Panc1 (cell line): Measurements from ENCODE around the gene MRGPRE. TPM values are rescaled to one million over a fixed set of nuclear protein-coding genes. Genes with fewer than 3 reads are reported as not detected.

Experiments used
- ATAC-seq: fragments of 200-7000 bp; cut with Tn5 transposase; 2 replicates; pipeline ENCODE4 v1.9.1; 2020; ENCODE audit warnings: mild to moderate bottlenecking, moderate library complexity
- BruUV-seq: library from RNA; stranded (reverse); fragments of 400-500 nt; replicated peaks from 2 replicates; lab custom pipeline; 2021; lab: Mats Ljungman, UMichigan
- CTCF ChIA-PET: fragments of 300-600 bp; sonication (Branson Sonifier 250); formaldehyde crosslinking; loops from one replicate; lab custom pipeline; 2022; ENCODE audit warnings: antibody characterized with exemption; lab: Charles Lee
- POLR2A ChIA-PET: fragments of 300-600 bp; sonication (Branson Sonifier 250); formaldehyde crosslinking; loops from one replicate; lab custom pipeline; 2022; ENCODE audit warnings: antibody characterized with exemption; lab: Charles Lee
- DNase-seq: peaks from one replicate; pipeline ENCODE4 v3.0.0-alpha.2; 2010; ENCODE audit warnings: low read depth, low spot score
- H3K27ac ChIP-seq: 2 replicates; pipeline ENCODE4 v1.5.1; 2011; ENCODE audit warnings: mild to moderate bottlenecking, low read length, inconsistent platforms
- H3K27me3 ChIP-seq: fragments of 200-500 bp; sonication (Bioruptor generic); 2 replicates; pipeline ENCODE4 v1.6.0; 2014; ENCODE audit warnings: low read length, inconsistent platforms; ENCODE audit not compliant: control insufficient read depth, insufficient read depth
- H3K36me3 ChIP-seq: fragments of 200-500 bp; sonication (Bioruptor generic); 2 replicates; pipeline ENCODE4 v1.5.1; 2014; ENCODE audit warnings: inconsistent platforms, mild to moderate bottlenecking, low read length, moderate library complexity; ENCODE audit not compliant: control insufficient read depth, insufficient read depth
- H3K4me1 ChIP-seq: 2 replicates; pipeline ENCODE4 v1.5.1; 2011; ENCODE audit warnings: inconsistent platforms, mild to moderate bottlenecking, low read length, moderate library complexity; ENCODE audit not compliant: control insufficient read depth, insufficient read depth
- H3K4me3 ChIP-seq, 2 experiments: 2 replicates each; pipeline ENCODE4 v1.5.1; 2011 to 2012; ENCODE audit warnings: low read depth in 2 of 2, low read length in 2 of 2, mild to moderate bottlenecking in 2 of 2, inconsistent platforms in 1 of 2, moderate library complexity in 1 of 2
- H3K9me3 ChIP-seq: fragments of 200-500 bp; sonication (Bioruptor generic); 2 replicates; pipeline ENCODE4 v1.5.1; 2014; ENCODE audit warnings: low read depth, mild to moderate bottlenecking, inconsistent platforms, low read length, moderate library complexity; ENCODE audit not compliant: control insufficient read depth, insufficient read depth
- POLR2AphosphoS5 ChIP-seq: IDR thresholded peaks from 2 replicates; pipeline ENCODE4 v1.6.1; 2012; ENCODE audit warnings: mild to moderate bottlenecking, low read depth, low read length, moderate library complexity
- SIN3A ChIP-seq: IDR thresholded peaks from 2 replicates; pipeline ENCODE4 v1.6.1; 2012; ENCODE audit warnings: low read depth, mild to moderate bottlenecking, low read length, moderate library complexity, borderline replicate concordance; ENCODE audit not compliant: insufficient read depth
- TCF7L2 ChIP-seq: IDR thresholded peaks from 2 replicates; pipeline ENCODE4 v1.6.1; 2011; ENCODE audit warnings: mild to moderate bottlenecking, low read depth, low read length, inconsistent platforms
- in situ Hi-C: cut with HindIII; loops from 2 replicates; pipeline ENCODE4 v1.10.0; 2016; ENCODE audit warnings: low sequenced_read_pairs, low pct_unique_long_range_greater_than_20kb
- intact Hi-C: fragments of 100-400 bp; cut with micrococcal nuclease; formaldehyde crosslinking; loops from one replicate; pipeline ENCODE4 v1.10.0; 2022; ENCODE audit not compliant: unreplicated experiment
- total RNA-seq: library from RNA; stranded (reverse); gene quantifications from one replicate; pipeline ENCODE4 v1.2.1, GENCODE V29; 2021; ENCODE audit not compliant: unreplicated experiment
- TF ChIP-seq, protein P1 (sequence below), 2 experiments: IDR thresholded peaks; 2 replicates each; pipeline ENCODE4 v1.6.1; 2011 to 2012; ENCODE audit warnings: low read depth in 2 of 2, control low read depth in 1 of 2, low read length in 1 of 2, mild to moderate bottlenecking in 1 of 2, moderate library complexity in 1 of 2; ENCODE audit not compliant: insufficient read depth in 1 of 2
- TF ChIP-seq, protein P2 (sequence below): fragments of 450-650 bp; IDR thresholded peaks from 2 replicates; pipeline ENCODE4 v1.5.1; 2017; ENCODE audit warnings: mild to moderate bottlenecking

MRGPRE gene
- total RNA-seq, 1 experiment from 2014 or later = 0.13 TPM

DNA sequence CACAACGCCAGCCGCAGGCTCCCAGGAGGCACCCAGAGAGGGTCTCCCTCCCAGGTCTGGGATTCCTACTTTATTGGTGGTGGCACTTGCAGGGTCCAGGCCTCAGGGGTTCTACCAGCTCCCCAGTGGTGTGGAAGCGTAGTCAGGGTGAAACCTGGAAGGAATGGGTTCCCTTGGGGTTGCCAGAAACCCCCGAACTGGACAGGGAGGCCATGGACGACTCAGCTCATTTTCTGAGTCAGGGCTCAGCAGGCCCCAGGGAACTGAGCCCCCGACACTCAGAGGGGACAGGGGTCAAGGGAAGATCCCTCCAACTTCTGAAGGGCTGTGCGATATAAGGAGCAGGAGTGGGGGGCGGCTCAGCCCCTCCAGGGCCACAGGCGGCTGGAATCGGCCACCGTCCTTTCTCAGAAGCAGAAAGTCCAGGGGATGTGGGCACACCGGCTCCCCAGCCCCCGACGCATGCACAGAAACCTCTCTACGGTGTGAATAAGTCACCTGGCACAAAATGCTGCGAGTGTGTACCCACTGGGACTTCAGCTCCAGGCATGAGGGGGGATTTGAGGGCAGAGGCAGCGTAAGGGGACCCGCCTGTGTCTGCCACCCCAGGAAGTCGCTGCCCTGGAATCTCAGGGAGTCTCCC, 38.7 kb downstream of the MRGPRE start:
- BruUV-seq = no TSS peak
- Histone ChIP-seq H3K27me3 (no peaks in the 10 kb centered on the region), H3K4me3 (no peak overlapping the region), H3K27ac (no peak overlapping the region), H3K9me3 (no peaks in the 10 kb centered on the region), H3K36me3 (no peaks in the 10 kb centered on the region), H3K4me1 (no peaks in the 10 kb centered on the region)
- DNase-seq = no peak
- intact Hi-C loops (no loop called here), in situ Hi-C loops (no loop called here)
- ATAC-seq = no peak
- TF ChIP-seq TCF7L2 (no peak), SIN3A (no peak), POLR2AphosphoS5 (no peak)
- TF ChIP-seq, protein P1, sequence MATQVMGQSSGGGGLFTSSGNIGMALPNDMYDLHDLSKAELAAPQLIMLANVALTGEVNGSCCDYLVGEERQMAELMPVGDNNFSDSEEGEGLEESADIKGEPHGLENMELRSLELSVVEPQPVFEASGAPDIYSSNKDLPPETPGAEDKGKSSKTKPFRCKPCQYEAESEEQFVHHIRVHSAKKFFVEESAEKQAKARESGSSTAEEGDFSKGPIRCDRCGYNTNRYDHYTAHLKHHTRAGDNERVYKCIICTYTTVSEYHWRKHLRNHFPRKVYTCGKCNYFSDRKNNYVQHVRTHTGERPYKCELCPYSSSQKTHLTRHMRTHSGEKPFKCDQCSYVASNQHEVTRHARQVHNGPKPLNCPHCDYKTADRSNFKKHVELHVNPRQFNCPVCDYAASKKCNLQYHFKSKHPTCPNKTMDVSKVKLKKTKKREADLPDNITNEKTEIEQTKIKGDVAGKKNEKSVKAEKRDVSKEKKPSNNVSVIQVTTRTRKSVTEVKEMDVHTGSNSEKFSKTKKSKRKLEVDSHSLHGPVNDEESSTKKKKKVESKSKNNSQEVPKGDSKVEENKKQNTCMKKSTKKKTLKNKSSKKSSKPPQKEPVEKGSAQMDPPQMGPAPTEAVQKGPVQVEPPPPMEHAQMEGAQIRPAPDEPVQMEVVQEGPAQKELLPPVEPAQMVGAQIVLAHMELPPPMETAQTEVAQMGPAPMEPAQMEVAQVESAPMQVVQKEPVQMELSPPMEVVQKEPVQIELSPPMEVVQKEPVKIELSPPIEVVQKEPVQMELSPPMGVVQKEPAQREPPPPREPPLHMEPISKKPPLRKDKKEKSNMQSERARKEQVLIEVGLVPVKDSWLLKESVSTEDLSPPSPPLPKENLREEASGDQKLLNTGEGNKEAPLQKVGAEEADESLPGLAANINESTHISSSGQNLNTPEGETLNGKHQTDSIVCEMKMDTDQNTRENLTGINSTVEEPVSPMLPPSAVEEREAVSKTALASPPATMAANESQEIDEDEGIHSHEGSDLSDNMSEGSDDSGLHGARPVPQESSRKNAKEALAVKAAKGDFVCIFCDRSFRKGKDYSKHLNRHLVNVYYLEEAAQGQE (IDR thresholded peaks at IDR 0.05; ENCODE audit: insufficient read depth in 1 of 2, low read depth in 2 of 2, low read length in 1 of 2) = no peak
- TF ChIP-seq, protein P2, sequence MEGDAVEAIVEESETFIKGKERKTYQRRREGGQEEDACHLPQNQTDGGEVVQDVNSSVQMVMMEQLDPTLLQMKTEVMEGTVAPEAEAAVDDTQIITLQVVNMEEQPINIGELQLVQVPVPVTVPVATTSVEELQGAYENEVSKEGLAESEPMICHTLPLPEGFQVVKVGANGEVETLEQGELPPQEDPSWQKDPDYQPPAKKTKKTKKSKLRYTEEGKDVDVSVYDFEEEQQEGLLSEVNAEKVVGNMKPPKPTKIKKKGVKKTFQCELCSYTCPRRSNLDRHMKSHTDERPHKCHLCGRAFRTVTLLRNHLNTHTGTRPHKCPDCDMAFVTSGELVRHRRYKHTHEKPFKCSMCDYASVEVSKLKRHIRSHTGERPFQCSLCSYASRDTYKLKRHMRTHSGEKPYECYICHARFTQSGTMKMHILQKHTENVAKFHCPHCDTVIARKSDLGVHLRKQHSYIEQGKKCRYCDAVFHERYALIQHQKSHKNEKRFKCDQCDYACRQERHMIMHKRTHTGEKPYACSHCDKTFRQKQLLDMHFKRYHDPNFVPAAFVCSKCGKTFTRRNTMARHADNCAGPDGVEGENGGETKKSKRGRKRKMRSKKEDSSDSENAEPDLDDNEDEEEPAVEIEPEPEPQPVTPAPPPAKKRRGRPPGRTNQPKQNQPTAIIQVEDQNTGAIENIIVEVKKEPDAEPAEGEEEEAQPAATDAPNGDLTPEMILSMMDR = no peak
- ChIA-PET POLR2A (no interaction called here), CTCF (interaction anchor here (0.9 kb wide), 1 partner anchor 24 kb away, joined by 4 read pairs; no protein-coding TSS in a partner anchor)

DNA sequence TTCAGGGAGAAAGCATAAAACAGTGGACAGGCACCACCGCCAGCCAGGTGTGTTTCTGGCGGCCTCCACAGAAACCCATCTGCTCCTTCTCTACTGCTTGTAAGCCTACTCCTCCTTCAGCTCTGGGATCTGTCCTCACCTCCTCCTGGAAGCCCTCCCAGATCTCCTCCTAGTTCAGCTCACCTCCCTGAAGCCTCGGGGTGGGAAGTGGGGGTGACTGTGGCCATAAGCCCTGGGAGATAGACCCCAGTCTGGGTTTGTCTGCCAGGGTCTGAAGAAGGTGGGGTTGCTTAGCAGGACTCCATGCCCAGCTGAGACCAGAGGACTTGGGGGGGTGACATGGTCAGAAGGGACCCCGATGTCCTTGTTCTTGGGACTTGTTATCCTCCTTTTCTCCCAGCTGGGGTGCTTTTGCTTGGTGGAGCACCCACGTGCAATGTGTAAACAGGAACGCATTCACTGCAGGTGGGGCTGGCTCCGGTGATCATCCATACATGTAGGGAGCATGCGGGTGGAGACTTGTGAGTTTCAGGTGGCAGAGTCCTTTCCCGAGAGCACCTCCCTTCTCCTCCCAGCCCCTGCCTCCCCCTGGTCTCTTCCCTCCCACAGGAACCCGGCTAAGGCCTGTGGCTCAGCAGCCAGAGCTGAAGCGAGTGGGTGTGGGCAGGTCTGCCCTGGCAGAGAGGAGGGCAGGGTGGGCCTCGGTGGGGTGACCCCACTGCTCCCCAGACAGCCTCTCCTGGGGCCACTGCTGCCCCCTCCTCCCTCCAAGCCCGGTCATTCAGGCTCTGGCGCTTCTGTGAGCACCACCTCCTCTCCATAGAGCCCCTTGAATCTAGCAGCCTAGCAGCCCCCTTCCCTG, 39.5 kb downstream of the MRGPRE start:
- no peak overlapping the region for H3K4me3 ChIP-seq
- H3K9me3 ChIP-seq = no peaks in the 10 kb centered on the region
- no peaks in the 10 kb centered on the region for H3K36me3 ChIP-seq
- TF ChIP-seq, protein P1 (IDR thresholded peaks at IDR 0.05; ENCODE audit: insufficient read depth in 1 of 2, low read depth in 2 of 2, low read length in 1 of 2) = no peak
- TF ChIP-seq SIN3A (no peak), TCF7L2 (no peak), POLR2AphosphoS5 (no peak)
- TF ChIP-seq, protein P2 = no peak
- CTCF ChIA-PET = no interaction called here
- no TSS peak for BruUV-seq
- no peak for DNase-seq
- no peak overlapping the region for H3K27ac ChIP-seq
- H3K4me1 ChIP-seq = no peaks in the 10 kb centered on the region
- POLR2A ChIA-PET = no interaction called here
- ATAC-seq = no peak
- no peaks in the 10 kb centered on the region for H3K27me3 ChIP-seq
- in situ Hi-C loops = no loop called here
- intact Hi-C loops = no loop called here
